ENCODE results near the gene CCDC183. TPM values are rescaled to one million over a fixed set of nuclear protein-coding genes. Genes with fewer than 3 reads are reported as not detected.
"Not testable (repeated sequence)": the region's sequence is repeated elsewhere in the genome, so short reads cannot be mapped to it uniquely, and the experiment has no call there.

Gene CCDC183
- total and polyA plus RNA-seq, 4 donors, result 0.20 to 1.8 (median 1.0) TPM

GRCh38 chr9:136831720-136832104 lies 35.6 kb downstream of the CCDC183 start:
- Histone ChIP-seq H3K9me3 (ENCODE audit: control insufficient read depth in 4 of 4, low read length in 3 of 4) (no peaks in the 10 kb centered on the region), H3K9ac (ENCODE audit: low read depth in 1 of 2, low read length in 2 of 2) (no peak overlapping the region), H3K4me3 (ENCODE audit: low read depth in 1 of 3, low read length in 3 of 3) (no peak overlapping the region), H3K4me1 (ENCODE audit: control insufficient read depth in 4 of 4, insufficient read depth in 4 of 4, low read length in 3 of 4) (no peaks in the 10 kb centered on the region), H3K27me3 (ENCODE audit: control insufficient read depth in 4 of 4, insufficient read depth in 4 of 4, low read length in 3 of 4) (no peaks in the 10 kb centered on the region), H3K36me3 (ENCODE audit: control insufficient read depth in 4 of 4, insufficient read depth in 3 of 4, low read depth in 1 of 4, low read length in 3 of 4) (peaks cover 12 to 49% (median 21%) of the 10 kb centered on the region in 4 donors), H3K27ac (ENCODE audit: low read depth in 1 of 2, low read length in 2 of 2) (no peak overlapping the region)
- no peak for DNase-seq (ENCODE audit: low spot score)
- 95% methylated on average over 23 of the region's 23 CpGs for WGBS
- no peak for TF ChIP-seq JUND (IDR thresholded peaks at IDR 0.05)
- no peak for TF ChIP-seq GABPA (IDR thresholded peaks at IDR 0.05 in 1 of 2, conservative IDR thresholded peaks at IDR 0.05 in 1 of 2)
- TF ChIP-seq TAF1 (conservative IDR thresholded peaks at IDR 0.05), result no peak
- no peak for TF ChIP-seq HNF4G (IDR thresholded peaks at IDR 0.05)
- TF ChIP-seq CTCF (IDR thresholded peaks at IDR 0.05; ENCODE audit: low read depth, low read length, missing input control), result no peak
- no peak for TF ChIP-seq RXRA (IDR thresholded peaks at IDR 0.05)
- TF ChIP-seq FOXA2 (IDR thresholded peaks at IDR 0.05), result no peak
- TF ChIP-seq NR2F2 (IDR thresholded peaks at IDR 0.05), result no peak

DNA sequence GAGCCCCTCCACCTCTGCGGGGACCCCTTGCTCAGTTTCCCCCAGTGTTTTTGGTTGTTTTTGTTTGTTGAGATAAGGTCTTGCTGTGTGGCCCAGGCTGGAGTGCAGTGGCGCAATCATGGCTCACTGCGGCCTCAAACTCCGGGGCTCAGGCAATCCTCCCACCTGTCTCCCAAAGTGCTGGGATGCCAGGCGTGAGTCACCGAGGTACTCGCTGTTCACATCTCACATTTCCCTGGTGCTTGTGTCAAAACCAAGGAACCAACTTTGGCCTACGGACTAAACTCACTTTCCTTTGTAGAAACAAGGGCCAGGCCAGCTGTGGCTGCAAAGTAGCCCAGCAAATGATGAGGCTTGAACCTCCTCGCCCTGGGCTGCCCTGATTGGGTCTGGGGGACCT lies 36.4 kb downstream of the CCDC183 start:
- no peak for TF ChIP-seq FOXA1 (IDR thresholded peaks at IDR 0.05)
- TF ChIP-seq, protein P1, sequence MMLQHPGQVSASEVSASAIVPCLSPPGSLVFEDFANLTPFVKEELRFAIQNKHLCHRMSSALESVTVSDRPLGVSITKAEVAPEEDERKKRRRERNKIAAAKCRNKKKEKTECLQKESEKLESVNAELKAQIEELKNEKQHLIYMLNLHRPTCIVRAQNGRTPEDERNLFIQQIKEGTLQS (IDR thresholded peaks at IDR 0.05), result no peak
- TF ChIP-seq RAD21 (IDR thresholded peaks at IDR 0.05), result no peak
- TF ChIP-seq EGR1 (IDR thresholded peaks at IDR 0.05; ENCODE audit: low read depth in 2 of 2), result no peak
- TF ChIP-seq HNF4G (IDR thresholded peaks at IDR 0.05), result no peak
- no peak for TF ChIP-seq NR2F2 (IDR thresholded peaks at IDR 0.05)
- TF ChIP-seq, protein P2, sequence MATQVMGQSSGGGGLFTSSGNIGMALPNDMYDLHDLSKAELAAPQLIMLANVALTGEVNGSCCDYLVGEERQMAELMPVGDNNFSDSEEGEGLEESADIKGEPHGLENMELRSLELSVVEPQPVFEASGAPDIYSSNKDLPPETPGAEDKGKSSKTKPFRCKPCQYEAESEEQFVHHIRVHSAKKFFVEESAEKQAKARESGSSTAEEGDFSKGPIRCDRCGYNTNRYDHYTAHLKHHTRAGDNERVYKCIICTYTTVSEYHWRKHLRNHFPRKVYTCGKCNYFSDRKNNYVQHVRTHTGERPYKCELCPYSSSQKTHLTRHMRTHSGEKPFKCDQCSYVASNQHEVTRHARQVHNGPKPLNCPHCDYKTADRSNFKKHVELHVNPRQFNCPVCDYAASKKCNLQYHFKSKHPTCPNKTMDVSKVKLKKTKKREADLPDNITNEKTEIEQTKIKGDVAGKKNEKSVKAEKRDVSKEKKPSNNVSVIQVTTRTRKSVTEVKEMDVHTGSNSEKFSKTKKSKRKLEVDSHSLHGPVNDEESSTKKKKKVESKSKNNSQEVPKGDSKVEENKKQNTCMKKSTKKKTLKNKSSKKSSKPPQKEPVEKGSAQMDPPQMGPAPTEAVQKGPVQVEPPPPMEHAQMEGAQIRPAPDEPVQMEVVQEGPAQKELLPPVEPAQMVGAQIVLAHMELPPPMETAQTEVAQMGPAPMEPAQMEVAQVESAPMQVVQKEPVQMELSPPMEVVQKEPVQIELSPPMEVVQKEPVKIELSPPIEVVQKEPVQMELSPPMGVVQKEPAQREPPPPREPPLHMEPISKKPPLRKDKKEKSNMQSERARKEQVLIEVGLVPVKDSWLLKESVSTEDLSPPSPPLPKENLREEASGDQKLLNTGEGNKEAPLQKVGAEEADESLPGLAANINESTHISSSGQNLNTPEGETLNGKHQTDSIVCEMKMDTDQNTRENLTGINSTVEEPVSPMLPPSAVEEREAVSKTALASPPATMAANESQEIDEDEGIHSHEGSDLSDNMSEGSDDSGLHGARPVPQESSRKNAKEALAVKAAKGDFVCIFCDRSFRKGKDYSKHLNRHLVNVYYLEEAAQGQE (IDR thresholded peaks at IDR 0.05), result no peak
- no peak for TF ChIP-seq JUND (IDR thresholded peaks at IDR 0.05)
- no peak for TF ChIP-seq FOXA2 (IDR thresholded peaks at IDR 0.05)
- no peak for TF ChIP-seq HNF4A (conservative IDR thresholded peaks at IDR 0.05)
- TF ChIP-seq SP1 (IDR thresholded peaks at IDR 0.05), result no peak
- no peak for TF ChIP-seq RXRA (IDR thresholded peaks at IDR 0.05)
- Histone ChIP-seq H3K4me3 (ENCODE audit: low read depth in 1 of 3, low read length in 3 of 3) (no peak overlapping the region), H3K9me3 (ENCODE audit: control insufficient read depth in 4 of 4, low read length in 3 of 4) (no peaks in the 10 kb centered on the region), H3K4me1 (ENCODE audit: control insufficient read depth in 4 of 4, insufficient read depth in 4 of 4, low read length in 3 of 4) (no peaks in the 10 kb centered on the region), H3K36me3 (ENCODE audit: control insufficient read depth in 4 of 4, insufficient read depth in 3 of 4, low read depth in 1 of 4, low read length in 3 of 4) (peaks cover 12 to 42% (median 20%) of the 10 kb centered on the region in 4 donors), H3K9ac (ENCODE audit: low read depth in 1 of 2, low read length in 2 of 2) (no peak overlapping the region), H3K27me3 (ENCODE audit: control insufficient read depth in 4 of 4, insufficient read depth in 4 of 4, low read length in 3 of 4) (no peaks in the 10 kb centered on the region), H3K27ac (ENCODE audit: low read depth in 1 of 2, low read length in 2 of 2) (no peak overlapping the region)
- DNase-seq (ENCODE audit: low spot score), result no peak
- WGBS, result 93% methylated on average over 9 of the region's 9 CpGs

GRCh38 chr9:136833381-136834048 lies 37.4 kb downstream of the CCDC183 start:
- not testable (repeated sequence) for H3K9me3 ChIP-seq (ENCODE audit: control insufficient read depth in 4 of 4, low read length in 3 of 4); H3K27ac ChIP-seq (ENCODE audit: low read depth in 1 of 2, low read length in 2 of 2); H3K27me3 ChIP-seq (ENCODE audit: control insufficient read depth in 4 of 4, insufficient read depth in 4 of 4, low read length in 3 of 4); H3K9ac ChIP-seq (ENCODE audit: low read depth in 1 of 2, low read length in 2 of 2); H3K4me3 ChIP-seq (ENCODE audit: low read depth in 1 of 3, low read length in 3 of 3); H3K4me1 ChIP-seq (ENCODE audit: control insufficient read depth in 4 of 4, insufficient read depth in 4 of 4, low read length in 3 of 4); DNase-seq (ENCODE audit: low spot score)
- peaks cover 12 to 39% (median 20%) of the 10 kb centered on the region in 4 donors for H3K36me3 ChIP-seq (ENCODE audit: control insufficient read depth in 4 of 4, insufficient read depth in 3 of 4, low read depth in 1 of 4, low read length in 3 of 4)
- 92% methylated on average over 16 of the region's 16 CpGs for WGBS
